ENCODE results near the gene ADPRHL1. TPM values are rescaled to one million over a fixed set of nuclear protein-coding genes. Genes with fewer than 3 reads are reported as not detected.

The ADPRHL1 gene
- total and polyA plus RNA-seq, 2 donors (not counting 3 experiments of a cell fraction or from before 2014, with no cell fraction given): 0.52 to 0.97 TPM

GRCh38 chr13:113387396-113387795 is 65.9 kb downstream of the ADPRHL1 start:
- intact Hi-C loops (cut with micrococcal nuclease): no loop called here
- no peaks in the 10 kb centered on the region for H3K9me1 ChIP-seq (replicated peaks; ENCODE audit: control insufficient read depth, extremely low read depth, insufficient read depth, low read length)
- H3K4me1 ChIP-seq (ENCODE audit: control insufficient read depth, extremely low read depth, insufficient read depth, low read length): no peaks in the 10 kb centered on the region
- H3K4me2 ChIP-seq (ENCODE audit: insufficient read depth, low read length): no peak overlapping the region
- no peak for FAIRE-seq
- ChIA-PET CTCF (interaction anchor here (1.2 to 1.4 kb wide), 2 partner anchors 9 to 11 kb away, joined by 3 to 5 read pairs; no protein-coding TSS in a partner anchor), POLR2A (no interaction called here)
- DNase-seq (ENCODE audit: low read depth, low spot score): no peak
- H3K9ac ChIP-seq (replicated peaks; ENCODE audit: extremely low read depth, insufficient read depth, low read length): no peak overlapping the region
- H2AFZ ChIP-seq (ENCODE audit: low read depth, low read length): no peak overlapping the region
- H3K4me3 ChIP-seq (replicated peaks in 1 of 3; ENCODE audit: insufficient read depth in 1 of 3, low read depth in 1 of 3, low read length in 3 of 3): no peak overlapping the region
- no peaks in the 10 kb centered on the region for H3K79me2 ChIP-seq (ENCODE audit: control insufficient read depth, insufficient read depth, low read length)
- dilution Hi-C loops (cut with MboI; ENCODE audit: extremely low pct_ligation_motif_present, low sequenced_read_pairs): no loop called here
- no peak overlapping the region for H3K27ac ChIP-seq (ENCODE audit: insufficient read depth, low read depth, low read length)
- BruUV-seq (replicated peaks): no TSS peak
- TF ChIP-seq EZH2 (IDR thresholded peaks at IDR 0.05; ENCODE audit: borderline replicate concordance, low read depth, low read length, severe bottlenecking) (no peak), MYC (IDR thresholded peaks at IDR 0.05; ENCODE audit: low read depth, low read length) (no peak), CTCF (IDR thresholded peaks at IDR 0.05; ENCODE audit: extremely low read depth in 1 of 2, insufficient read depth in 1 of 2, low read depth in 1 of 2, low read length in 2 of 2) (no peak), POLR2A (IDR thresholded peaks at IDR 0.05; ENCODE audit: low read depth, low read length) (no peak), FOS (IDR thresholded peaks at IDR 0.05; ENCODE audit: borderline replicate concordance, insufficient read depth, low read length) (no peak), GATA2 (IDR thresholded peaks at IDR 0.05; ENCODE audit: insufficient read depth, insufficient read length, low read depth, low read length) (no peak), JUN (IDR thresholded peaks at IDR 0.05; ENCODE audit: borderline replicate concordance, insufficient read depth, insufficient read length, low read depth) (no peak), POLR2AphosphoS5 (IDR thresholded peaks at IDR 0.05; ENCODE audit: insufficient read depth, low read depth, low read length) (no peak), MAX (IDR thresholded peaks at IDR 0.05; ENCODE audit: insufficient read depth, insufficient read length) (no peak)
- H3K36me3 ChIP-seq (ENCODE audit: control insufficient read depth in 2 of 2, extremely low read depth in 1 of 2, insufficient read depth in 2 of 2, low read length in 2 of 2): no peaks in the 10 kb centered on the region
- no peaks in the 10 kb centered on the region for H4K20me1 ChIP-seq (replicated peaks; ENCODE audit: control insufficient read depth, extremely low read depth, insufficient read depth, low read length)
- H3K27me3 ChIP-seq (ENCODE audit: control insufficient read depth in 2 of 2, insufficient read depth in 2 of 2, low read length in 2 of 2): peaks cover 0 to 1% of the 10 kb centered on the region in 2 experiments
- H3K9me3 ChIP-seq (replicated peaks; ENCODE audit: control insufficient read depth, insufficient read depth, low read length): no peaks in the 10 kb centered on the region

Data from endothelial cell of umbilical vein (primary cell).